LHCN-M2 (cell line): ENCODE measurements around the gene AP5B1. TPM values are rescaled to one million over a fixed set of nuclear protein-coding genes. Genes with fewer than 3 reads are reported as not detected.
"Not testable (repeated sequence)": the region's sequence is repeated elsewhere in the genome, so short reads cannot be mapped to it uniquely, and the experiment has no call there.

Experiments used
- DNase-seq: peaks from one replicate; pipeline ENCODE4 v3.0.0-alpha.2; 2012; ENCODE audit warnings: low read depth
- total RNA-seq: library from RNA; depleted of rRNA; stranded (reverse); fragments of >200 nt; gene quantifications from 2 replicates; pipeline ENCODE4 v1.2.3, GENCODE V29; 2014; rRNA removed

AP5B1 gene
- total RNA-seq, 1 experiment from 2014 or later, result 14.1 TPM

DNA sequence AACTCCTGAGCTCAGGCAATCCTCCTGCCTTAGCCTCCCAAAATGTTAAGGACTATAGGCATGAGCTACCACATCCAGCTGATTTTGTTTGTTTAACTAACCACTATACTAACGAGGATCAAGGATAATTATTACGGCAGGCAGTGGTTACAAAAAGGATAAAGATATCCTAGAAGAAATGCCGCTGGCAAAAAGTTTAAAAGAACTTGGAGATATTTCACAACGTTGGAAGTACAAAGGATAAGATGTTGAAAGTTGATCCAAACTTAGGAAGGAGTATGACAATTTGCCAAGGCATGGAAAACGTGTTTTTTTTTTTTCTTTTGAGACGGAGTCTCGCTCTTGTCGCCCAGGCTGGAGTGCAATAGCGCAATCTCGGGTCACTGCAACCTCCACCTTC, 13.4 kb downstream of the AP5B1 start:
- DNase-seq, result no peak

DNA sequence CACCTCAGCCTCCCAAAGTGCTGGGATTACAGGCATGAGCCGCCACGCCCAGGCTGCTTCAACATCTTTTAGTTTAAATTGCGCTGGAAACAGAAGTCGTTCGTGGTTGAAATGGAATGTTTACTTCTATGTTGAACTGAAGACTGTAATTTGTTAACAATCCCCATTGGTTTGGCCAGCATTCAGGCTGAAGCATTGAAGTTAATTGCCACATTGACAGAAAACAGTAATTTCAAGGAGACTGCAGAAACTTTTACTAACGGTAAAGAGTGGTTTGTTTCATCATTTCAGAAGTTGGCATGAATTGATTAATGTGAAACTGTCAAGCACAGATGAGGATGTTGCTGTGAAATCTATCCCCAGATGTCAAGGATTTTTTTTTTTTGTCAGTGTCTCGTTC, 14.2 kb downstream of the AP5B1 start:
- peak; percentile 37 for DNase-seq

DNA sequence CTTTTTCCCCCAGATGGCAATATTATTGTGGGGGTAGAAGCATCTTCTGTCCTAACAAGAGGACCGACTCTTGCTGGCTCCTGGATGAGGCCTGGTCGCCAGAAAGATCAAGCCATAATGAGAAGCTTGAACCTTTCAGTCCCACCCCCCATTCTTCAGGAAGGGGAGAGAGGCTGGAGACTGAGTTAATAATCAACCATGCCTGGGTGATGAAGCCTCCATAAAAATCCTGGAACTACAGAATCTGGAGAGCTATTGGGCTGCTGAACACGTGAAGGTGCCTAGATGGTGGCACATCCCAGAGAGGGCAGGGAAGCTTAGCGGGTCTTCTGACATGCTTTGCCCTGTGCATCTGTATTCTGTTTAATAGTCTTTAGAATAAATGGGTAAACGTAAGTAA, 16.3 kb downstream of the AP5B1 start:
- DNase-seq, result no peak

DNA sequence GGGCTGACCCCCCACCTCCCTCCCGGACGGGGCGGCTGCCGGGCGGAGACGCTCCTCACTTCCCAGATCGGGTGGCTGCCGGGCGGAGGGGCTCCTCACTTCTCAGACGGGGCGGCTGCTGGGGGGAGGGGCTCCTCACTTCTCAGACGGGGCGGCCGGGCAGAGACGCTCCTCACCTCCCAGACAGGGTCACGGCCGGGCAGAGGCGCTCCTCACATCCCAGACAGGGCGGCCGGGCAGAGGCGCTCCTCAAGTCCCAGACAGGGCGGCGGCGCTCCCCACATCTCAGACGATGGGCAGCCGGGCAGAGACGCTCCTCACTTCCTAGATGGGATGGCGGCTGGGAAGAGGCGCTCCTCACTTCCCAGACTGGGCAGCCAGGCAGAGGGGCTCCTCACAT, 18.0 kb downstream of the AP5B1 start:
- not testable (repeated sequence) for DNase-seq

DNA sequence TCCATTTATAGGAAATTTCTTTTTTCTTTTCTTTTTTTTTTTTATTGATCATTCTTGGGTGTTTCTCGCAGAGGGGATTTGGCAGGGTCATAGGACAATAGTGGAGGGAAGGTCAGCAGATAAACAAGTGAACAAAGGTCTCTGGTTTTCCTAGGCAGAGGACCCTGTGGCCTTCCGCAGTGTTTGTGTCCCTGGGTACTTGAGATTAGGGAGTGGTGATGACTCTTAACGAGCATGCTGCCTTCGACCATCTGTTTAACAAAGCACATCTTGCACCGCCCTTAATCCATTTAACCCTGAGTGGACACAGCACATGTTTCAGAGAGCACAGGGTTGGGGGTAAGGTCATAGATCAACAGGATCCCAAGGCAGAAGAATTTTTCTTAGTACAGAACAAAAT, 18.6 kb downstream of the AP5B1 start:
- not testable (repeated sequence) for DNase-seq

DNA sequence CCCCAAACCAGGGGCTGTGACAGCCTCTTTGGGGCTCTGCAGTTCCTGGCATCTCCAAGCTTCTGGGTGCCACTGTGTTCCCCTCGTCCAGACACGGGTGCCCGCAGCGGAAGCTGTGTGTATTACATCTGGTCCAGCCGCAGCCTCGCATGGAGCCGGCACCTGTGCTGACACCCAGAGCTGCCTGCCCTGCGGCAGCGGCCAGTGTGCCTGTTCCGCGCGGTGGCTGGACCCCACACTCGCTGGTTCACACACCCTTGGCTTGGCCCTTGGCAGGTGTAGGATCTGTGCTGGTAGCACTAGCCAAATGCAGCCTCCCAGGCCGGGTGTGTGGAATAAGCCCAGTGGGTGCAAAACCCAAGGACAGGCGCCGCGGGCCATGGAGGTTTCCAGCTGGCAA, 35.7 kb downstream of the AP5B1 start:
- no peak for DNase-seq

DNA sequence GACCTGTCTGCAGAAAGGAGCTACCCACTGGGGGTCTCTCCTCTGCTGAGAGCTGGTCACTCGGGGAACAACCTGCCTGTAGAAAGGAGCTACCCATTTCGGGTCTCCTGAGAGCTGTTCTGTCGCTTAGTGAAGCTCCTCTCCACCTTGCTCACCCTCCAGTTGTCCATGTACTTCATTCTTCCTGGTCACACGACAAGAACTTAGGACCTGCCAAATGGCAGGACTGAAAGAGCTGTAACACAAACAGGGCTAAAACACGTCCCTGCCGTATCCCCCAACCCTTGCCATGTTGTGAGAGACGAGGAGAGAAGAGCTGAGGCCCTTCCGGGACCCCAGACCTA, 36.1 kb downstream of the AP5B1 start:
- no peak for DNase-seq

DNA sequence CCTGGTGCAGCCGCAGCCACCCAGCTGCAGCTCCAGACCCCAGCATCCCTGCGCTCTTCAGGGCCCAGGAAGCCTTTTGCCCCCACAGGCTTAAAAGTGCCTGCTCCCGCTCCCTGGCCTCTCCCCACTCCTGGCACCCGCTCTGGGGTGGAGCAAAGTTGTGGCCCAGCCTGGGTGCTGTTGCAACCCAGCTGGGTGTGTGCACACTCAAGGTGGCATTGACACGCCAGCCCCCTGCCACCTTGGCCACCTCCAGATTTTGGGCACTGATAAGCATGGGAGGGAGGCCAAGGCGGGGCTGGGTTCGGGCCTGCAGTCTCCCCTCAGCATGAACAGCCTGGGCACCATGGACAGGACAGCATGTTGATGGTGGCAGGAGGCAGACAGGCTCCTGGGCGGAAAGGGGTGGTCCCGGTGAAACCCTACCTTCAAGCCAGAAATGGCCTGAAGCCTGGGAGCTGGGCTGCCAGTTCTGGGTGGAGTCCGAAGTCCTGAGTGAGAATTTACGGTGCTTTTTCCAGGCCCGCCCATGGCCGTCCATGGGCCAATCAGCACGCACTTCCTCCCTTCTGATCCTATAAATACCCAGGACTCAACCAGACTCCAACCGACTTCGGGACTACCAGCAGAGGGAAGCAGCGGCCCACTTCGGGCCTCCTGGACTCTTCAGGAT, 36.6 kb downstream of the AP5B1 start:
- DNase-seq, result peak; percentile 36

DNA sequence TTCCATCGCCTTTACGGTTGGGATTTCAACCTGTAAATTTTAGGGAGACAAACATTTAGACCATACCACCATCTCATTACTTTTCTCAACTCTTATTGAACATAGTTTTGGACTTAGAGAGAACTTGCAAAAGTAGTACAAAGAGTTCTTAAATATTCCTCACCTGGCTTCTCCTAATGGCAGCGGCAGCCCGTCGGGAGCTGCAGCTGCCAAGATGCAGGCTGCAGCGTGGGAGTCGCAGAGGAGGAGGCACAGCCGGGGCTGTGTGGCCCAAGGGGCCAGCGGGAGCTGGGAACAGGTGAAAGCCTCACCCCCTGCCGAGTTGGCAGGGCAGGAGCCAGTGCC, 37.1 kb downstream of the AP5B1 start:
- no peak for DNase-seq

DNA sequence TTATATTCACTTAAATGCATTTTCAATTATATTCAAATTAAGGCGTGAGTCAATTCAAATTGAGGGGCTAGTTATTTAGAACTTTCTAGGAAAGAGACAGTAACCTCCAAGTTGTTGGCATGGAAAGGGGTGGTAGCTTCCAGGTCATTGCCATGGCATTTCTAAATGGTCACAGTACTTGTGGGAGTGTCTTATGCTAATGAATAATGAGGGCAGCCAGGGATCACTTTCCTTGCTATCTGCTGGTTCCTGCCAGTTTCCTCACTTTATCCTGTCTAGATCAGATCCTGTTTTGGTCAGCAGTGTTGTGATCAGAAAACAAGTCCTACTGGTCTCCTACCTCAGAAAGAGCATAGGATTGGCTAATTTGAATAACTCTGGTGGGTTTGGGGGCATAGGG, 38.4 kb downstream of the AP5B1 start:
- DNase-seq, result no peak

DNA sequence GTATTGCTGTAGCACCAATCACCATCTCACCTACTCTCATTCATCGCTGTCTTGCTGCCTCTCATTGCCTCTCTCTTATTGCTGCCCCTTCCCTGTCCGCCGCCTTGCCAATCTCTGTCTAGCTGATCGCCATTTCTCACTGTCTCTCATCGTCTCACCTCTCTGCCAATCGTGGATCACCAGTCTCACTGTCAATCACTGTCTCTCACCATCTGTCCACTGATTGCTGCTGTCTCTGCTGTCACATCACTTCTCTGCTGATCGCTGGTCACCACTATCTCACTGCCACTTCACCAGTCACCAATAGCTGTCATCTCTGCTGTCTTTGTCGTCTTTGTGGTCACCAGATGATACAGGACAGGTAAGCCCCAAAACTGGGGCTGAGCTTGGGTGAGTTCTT, 39.6 kb downstream of the AP5B1 start:
- DNase-seq, result no peak

DNA sequence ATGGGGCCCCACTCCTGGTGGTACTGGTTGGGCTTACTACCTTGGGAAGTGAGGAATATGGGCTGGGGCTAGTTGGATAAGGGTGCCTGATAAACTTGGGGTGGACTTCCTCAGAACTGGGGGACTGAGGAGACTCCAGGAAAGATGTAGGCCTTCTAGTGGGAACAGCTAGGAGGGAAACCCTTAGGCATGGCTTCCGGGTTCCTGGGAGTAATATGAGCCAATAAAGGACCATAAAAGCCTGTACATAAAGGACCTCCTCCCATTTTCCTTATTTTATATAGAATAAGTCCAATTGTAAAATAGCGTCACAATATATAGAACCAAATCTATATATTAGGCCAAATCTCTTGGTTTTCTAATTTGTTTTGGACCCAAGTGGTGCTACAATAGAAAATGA, 41.8 kb downstream of the AP5B1 start:
- DNase-seq, result no peak

DNA sequence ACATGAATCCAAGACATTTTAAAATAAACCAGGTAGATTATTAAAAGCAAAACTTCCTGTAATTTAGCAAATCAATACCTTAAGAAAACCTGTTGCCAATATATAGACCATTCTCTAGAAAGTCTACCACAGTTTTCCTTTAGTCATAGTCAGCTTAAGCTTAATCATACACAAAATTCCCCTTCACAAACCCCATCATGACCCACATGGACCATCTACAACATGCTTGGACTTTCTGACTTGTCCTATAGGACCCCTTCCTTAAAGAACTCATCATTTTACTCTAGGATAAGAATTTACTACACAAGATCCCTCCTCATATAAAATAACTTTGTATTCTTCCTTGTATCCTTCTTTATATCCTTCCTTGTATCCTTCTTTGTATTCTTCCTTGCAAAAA, 44.0 kb downstream of the AP5B1 start:
- no peak for DNase-seq

DNA sequence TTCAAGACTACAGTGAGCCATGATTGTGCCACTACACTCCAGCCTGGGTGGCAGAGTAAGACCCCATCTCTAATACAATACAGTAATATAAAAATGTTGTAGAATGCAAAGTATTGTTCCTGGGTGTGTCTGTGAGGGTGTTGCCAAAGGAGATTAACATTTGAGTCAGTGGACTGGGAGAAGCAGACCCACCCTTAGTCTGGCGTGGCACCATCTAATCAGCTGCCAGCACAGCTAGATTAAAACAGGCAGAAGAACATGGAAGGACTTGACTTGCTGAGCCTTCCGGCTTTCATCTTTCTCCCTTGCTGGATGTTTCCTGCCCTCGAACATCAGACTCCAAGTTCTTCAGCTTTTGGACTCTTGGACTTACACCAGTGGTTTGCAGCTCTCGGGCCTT, 45.7 kb downstream of the AP5B1 start:
- DNase-seq, result not testable (repeated sequence)

DNA sequence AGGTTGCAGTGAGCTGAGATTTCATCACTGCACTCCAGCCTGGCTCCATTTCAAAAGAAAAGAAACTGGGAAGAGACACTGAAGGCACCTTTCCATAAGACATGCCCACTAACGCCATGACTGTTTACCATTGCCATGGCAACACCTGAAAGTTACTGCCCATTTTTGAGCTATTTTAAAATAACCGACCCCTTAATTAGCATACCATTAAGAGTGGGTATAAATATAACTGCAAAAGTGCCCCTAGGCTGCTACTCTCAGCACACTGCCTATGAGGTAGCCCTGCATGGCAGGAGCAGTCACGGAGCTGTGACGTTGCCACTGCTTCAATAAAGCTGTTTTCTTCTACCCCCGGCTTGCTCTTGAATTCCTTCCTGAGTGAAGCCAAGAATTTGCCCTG, 50.3 kb downstream of the AP5B1 start:
- no peak for DNase-seq

DNA sequence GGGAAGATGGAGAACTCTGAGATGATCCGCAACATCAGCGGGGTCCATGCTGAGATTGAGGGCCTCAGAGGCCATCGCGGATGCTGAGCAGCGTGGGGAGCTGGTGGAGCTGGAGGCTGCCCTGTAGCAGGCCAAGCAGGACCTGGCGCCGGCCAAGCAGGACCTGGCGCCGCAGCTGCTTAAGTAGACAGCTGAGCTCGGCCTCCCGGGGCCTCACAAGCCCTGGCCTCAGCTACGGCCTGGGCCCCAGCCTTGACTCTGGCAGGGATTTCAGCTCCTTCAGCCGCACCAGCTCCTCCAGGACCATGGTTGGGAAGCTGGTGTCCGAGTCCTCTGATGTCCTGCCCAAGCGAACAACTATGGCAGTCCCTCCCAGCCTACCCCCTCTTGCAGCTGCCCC, 52.9 kb downstream of the AP5B1 start:
- DNase-seq, result no peak

DNA sequence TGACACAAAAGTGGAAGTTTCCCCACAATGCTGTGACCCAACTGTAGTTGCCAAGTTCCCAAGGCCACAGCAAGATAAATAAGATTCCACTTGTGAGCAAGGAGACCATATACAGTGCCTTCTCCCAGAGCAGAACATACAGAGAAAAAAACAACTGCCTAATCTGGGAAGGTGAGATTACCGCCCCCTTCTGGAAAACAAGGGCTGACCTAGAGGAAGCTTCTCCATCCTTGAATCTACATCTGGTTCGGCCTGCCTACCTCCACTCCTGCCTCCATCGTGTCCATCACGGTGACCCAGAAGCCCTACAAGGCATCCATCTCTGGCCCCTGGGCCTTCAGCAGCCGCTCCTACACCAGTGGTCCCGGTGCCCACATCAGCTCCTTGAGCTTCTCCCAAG, 54.1 kb downstream of the AP5B1 start:
- no peak for DNase-seq

Other genes starting within 250 kb of the AP5B1 start
- 17.1 and 27.3 TPM in 2 replicates for gene LTBP3, start 222.6 kb downstream of the AP5B1 start, total RNA-seq
- 50.4 and 57.8 TPM in 2 replicates for gene ZNRD2, start 210.5 kb downstream of the AP5B1 start, total RNA-seq
- 49.6 and 67.9 TPM in 2 replicates for gene FAM89B, start 208.4 kb downstream of the AP5B1 start, total RNA-seq
- gene EHBP1L1, start 204.9 kb downstream of the AP5B1 start, total RNA-seq, result 44.0 and 49.1 TPM in 2 replicates
- gene KCNK7, start 185.2 kb downstream of the AP5B1 start, total RNA-seq, result 0.11 TPM in 1 of 2 replicates, not detected in the other
- gene MAP3K11, start 166.8 kb downstream of the AP5B1 start, total RNA-seq, result 33.6 and 35.3 TPM in 2 replicates
- 31.4 and 31.7 TPM in 2 replicates for gene PCNX3, start 165.2 kb downstream of the AP5B1 start, total RNA-seq
- gene SIPA1, start 142.9 kb downstream of the AP5B1 start, total RNA-seq, result 26.1 and 32.3 TPM in 2 replicates
- gene RELA, start 118.1 kb downstream of the AP5B1 start, total RNA-seq, result 26.5 and 34.0 TPM in 2 replicates
- gene KAT5, start 68.7 kb downstream of the AP5B1 start, total RNA-seq, result 43.1 and 47.6 TPM in 2 replicates
- gene RNASEH2C, start 60.2 kb downstream of the AP5B1 start, total RNA-seq, result 76.4 and 87.5 TPM in 2 replicates
- gene OVOL1, start 6.1 kb upstream of the AP5B1 start, total RNA-seq, result not detected in 2 replicates
- 0.45 and 0.69 TPM in 2 replicates for gene SNX32, start 53.0 kb upstream of the AP5B1 start, total RNA-seq
- gene CFL1, start 77.2 kb upstream of the AP5B1 start, total RNA-seq, result 1,867 and 1,951 TPM in 2 replicates
- gene MUS81, start 79.5 kb upstream of the AP5B1 start, total RNA-seq, result 49.4 and 51.7 TPM in 2 replicates
- gene EFEMP2, start 91.8 kb upstream of the AP5B1 start, total RNA-seq, result 217 and 228 TPM in 2 replicates
- gene CTSW, start 98.9 kb upstream of the AP5B1 start, total RNA-seq, result 0.40 TPM in 1 of 2 replicates, not detected in the other
- gene FIBP, start 107.5 kb upstream of the AP5B1 start, total RNA-seq, result 165 and 171 TPM in 2 replicates
- 91.2 and 95.5 TPM in 2 replicates for gene CCDC85B, start 109.7 kb upstream of the AP5B1 start, total RNA-seq
- 257 and 266 TPM in 2 replicates for gene FOSL1, start 119.4 kb upstream of the AP5B1 start, total RNA-seq
- gene C11orf68, start 138.1 kb upstream of the AP5B1 start, total RNA-seq, result 57.1 and 69.1 TPM in 2 replicates
- gene DRAP1, start 138.4 kb upstream of the AP5B1 start, total RNA-seq, result 375 and 383 TPM in 2 replicates
- gene TSGA10IP, start 164.5 kb upstream of the AP5B1 start, total RNA-seq, result 0.06 TPM in 1 of 2 replicates, not detected in the other
- 36.0 and 45.7 TPM in 2 replicates for gene SART1, start 180.8 kb upstream of the AP5B1 start, total RNA-seq
- 47.0 and 53.3 TPM in 2 replicates for gene EIF1AD, start 221.2 kb upstream of the AP5B1 start, total RNA-seq
- gene BANF1, start 221.5 kb upstream of the AP5B1 start, total RNA-seq, result 67.8 and 70.4 TPM in 2 replicates
- not detected in 2 replicates for gene CST6, start 231.0 kb upstream of the AP5B1 start, total RNA-seq
- 0.75 and 1.8 TPM in 2 replicates for gene CATSPER1, start 245.5 kb upstream of the AP5B1 start, total RNA-seq